Measurements from ENCODE around the gene RBMY1D. TPM values are rescaled to one million over a fixed set of nuclear protein-coding genes. Genes with fewer than 3 reads are reported as not detected.

RBMY1D gene
- total RNA-seq, 1 experiment from 2014 or later, result not detected

GRCh38 chrY:21845481-21845880, 48.8 kb downstream of the RBMY1D start:
- POLR2A ChIA-PET, result no interaction called here
- no peaks in the 10 kb centered on the region for H3K36me3 ChIP-seq (ENCODE audit: control insufficient read depth in 1 of 2, insufficient read depth in 2 of 2, low read length in 2 of 2)
- intact Hi-C loops (cut with micrococcal nuclease), result no loop called here
- H2AFZ ChIP-seq (ENCODE audit: low read depth, low read length, poor library complexity, severe bottlenecking), result no peak overlapping the region
- no peak for ATAC-seq
- no peaks in the 10 kb centered on the region for H3K9me2 ChIP-seq (ENCODE audit: insufficient read depth)
- no peak overlapping the region for H3K4me2 ChIP-seq (ENCODE audit: low read length)
- no peak overlapping the region for H3K9ac ChIP-seq (ENCODE audit: low read length)
- H3K4me3 ChIP-seq (replicated peaks in 1 of 2; ENCODE audit: low read depth in 1 of 2, low read length in 2 of 2), result no peak overlapping the region
- H3K4me1 ChIP-seq (ENCODE audit: control insufficient read depth in 1 of 2, insufficient read depth in 2 of 2, low read length in 2 of 2), result no peaks in the 10 kb centered on the region
- DNase-seq (ENCODE audit: low read depth, low spot score), result no peak
- BruUV-seq (replicated peaks), result no TSS peak
- no peak for TF ChIP-seq RAD21 (IDR thresholded peaks at IDR 0.05; ENCODE audit: low read depth)
- TF ChIP-seq TCF7L2 (IDR thresholded peaks at IDR 0.05; ENCODE audit: borderline replicate concordance, extremely low read depth, insufficient read depth, insufficient read length), result no peak
- TF ChIP-seq SP1 (IDR thresholded peaks at IDR 0.05; ENCODE audit: low read depth), result no peak
- no peak for TF ChIP-seq EZH2phosphoT487 (IDR thresholded peaks at IDR 0.05; ENCODE audit: borderline replicate concordance)
- no peak for TF ChIP-seq REST (IDR thresholded peaks at IDR 0.05; ENCODE audit: low read depth)
- TF ChIP-seq CEBPB (IDR thresholded peaks at IDR 0.05; ENCODE audit: low read depth), result no peak
- no peak for TF ChIP-seq ZBTB33 (IDR thresholded peaks at IDR 0.05; ENCODE audit: extremely low read depth, insufficient replicate concordance, low read length)
- no peak for TF ChIP-seq POLR2A (IDR thresholded peaks at IDR 0.05; ENCODE audit: borderline replicate concordance, extremely low read depth, insufficient read depth, insufficient read length)
- TF ChIP-seq EZH2 (IDR thresholded peaks at IDR 0.05), result no peak
- TF ChIP-seq SRF (IDR thresholded peaks at IDR 0.05; ENCODE audit: low read depth), result no peak
- TF ChIP-seq CBX3 (IDR thresholded peaks at IDR 0.05; ENCODE audit: low read depth), result no peak
- no peak for TF ChIP-seq CTCF (IDR thresholded peaks at IDR 0.05 in 2 of 3, conservative IDR thresholded peaks at IDR 0.05 in 1 of 3; ENCODE audit: borderline replicate concordance in 1 of 3, insufficient read depth in 1 of 3, low read depth in 2 of 3, low read length in 2 of 3)
- TF ChIP-seq ELF1 (IDR thresholded peaks at IDR 0.05; ENCODE audit: borderline replicate concordance, low read depth), result no peak
- no peak for TF ChIP-seq YY1 (IDR thresholded peaks at IDR 0.05; ENCODE audit: extremely low read depth, insufficient replicate concordance, low read depth, low read length)
- TF ChIP-seq POLR2AphosphoS5 (IDR thresholded peaks at IDR 0.05; ENCODE audit: low read depth, low read length), result no peak
- no peak for TF ChIP-seq FOSL1 (IDR thresholded peaks at IDR 0.05; ENCODE audit: low read depth)
- no peak for TF ChIP-seq ZFX (IDR thresholded peaks at IDR 0.05)
- no peak for TF ChIP-seq ATF3 (IDR thresholded peaks at IDR 0.05)
- no peak for TF ChIP-seq SIN3A (IDR thresholded peaks at IDR 0.05; ENCODE audit: low read depth)
- CTCF ChIA-PET, result no interaction called here
- H3K27ac ChIP-seq (ENCODE audit: low read depth, low read length), result no peak overlapping the region
- RAD21 ChIA-PET (ENCODE audit: low non-redundant PET in 1 of 2, low total read pairs in 2 of 2, uncharacterized antibody in 2 of 2, unreplicated experiment in 2 of 2), result no interaction called here
- no peaks in the 10 kb centered on the region for H3K27me3 ChIP-seq (ENCODE audit: insufficient read depth, low read length)
- H4K20me1 ChIP-seq (ENCODE audit: insufficient read depth), result no peaks in the 10 kb centered on the region
- no peaks in the 10 kb centered on the region for H3K9me3 ChIP-seq (ENCODE audit: control insufficient read depth in 1 of 2, insufficient read depth in 1 of 2, low read depth in 1 of 2, low read length in 2 of 2)
- no peaks in the 10 kb centered on the region for H3K79me2 ChIP-seq (ENCODE audit: insufficient read depth, low read length)

All from HCT116 (cell line).